ENCODE measurements around the gene DNAJC13.

The DNAJC13 gene

GRCh38 chr3:132569153-132569552 is 151.9 kb downstream of the DNAJC13 start:
- no peak for TF ChIP-seq CSDC2 (CRISPR knock-in tag; IDR thresholded peaks at IDR 0.05)
- ATAC-seq = no peak

- ATAC-seq = peak; percentile 33; the same call in 2 of the 3 replicates
- no peak for TF ChIP-seq ZC3H10 (CRISPR knock-in tag; IDR thresholded peaks at IDR 0.05)
- TF ChIP-seq, protein P1, sequence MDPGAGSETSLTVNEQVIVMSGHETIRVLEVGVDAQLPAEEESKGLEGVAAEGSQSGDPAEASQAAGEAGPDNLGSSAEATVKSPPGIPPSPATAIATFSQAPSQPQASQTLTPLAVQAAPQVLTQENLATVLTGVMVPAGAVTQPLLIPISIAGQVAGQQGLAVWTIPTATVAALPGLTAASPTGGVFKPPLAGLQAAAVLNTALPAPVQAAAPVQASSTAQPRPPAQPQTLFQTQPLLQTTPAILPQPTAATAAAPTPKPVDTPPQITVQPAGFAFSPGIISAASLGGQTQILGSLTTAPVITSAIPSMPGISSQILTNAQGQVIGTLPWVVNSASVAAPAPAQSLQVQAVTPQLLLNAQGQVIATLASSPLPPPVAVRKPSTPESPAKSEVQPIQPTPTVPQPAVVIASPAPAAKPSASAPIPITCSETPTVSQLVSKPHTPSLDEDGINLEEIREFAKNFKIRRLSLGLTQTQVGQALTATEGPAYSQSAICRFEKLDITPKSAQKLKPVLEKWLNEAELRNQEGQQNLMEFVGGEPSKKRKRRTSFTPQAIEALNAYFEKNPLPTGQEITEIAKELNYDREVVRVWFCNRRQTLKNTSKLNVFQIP (CRISPR knock-in tag; IDR thresholded peaks at IDR 0.05; ENCODE audit: borderline replicate concordance, low read depth) = no peak
- TF ChIP-seq ZFP3 (CRISPR knock-in tag; IDR thresholded peaks at IDR 0.05) = no peak
Observed at GRCh38 chr3:132569580-132569979, 152.3 kb downstream of the DNAJC13 start.

DNA sequence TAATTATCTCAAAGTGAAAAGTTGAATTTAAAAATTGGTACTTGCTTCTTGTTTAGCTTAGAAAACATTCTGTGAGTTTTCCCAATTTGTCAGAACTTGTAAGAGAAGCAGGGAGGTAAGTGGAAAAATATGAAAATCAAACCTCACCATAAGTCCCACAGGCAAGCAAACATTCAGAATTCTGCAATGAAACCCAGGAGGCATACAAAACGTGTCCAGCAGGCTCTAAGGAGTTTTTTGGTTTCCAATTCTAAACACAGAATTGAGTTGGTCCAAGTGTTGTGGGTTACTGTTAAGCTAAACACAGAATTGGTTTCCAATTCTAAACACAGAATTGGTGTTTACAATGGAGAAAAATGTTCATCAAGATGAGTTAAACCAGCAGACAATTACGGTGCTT is 152.7 kb downstream of the DNAJC13 start:
- TF ChIP-seq, protein P2, sequence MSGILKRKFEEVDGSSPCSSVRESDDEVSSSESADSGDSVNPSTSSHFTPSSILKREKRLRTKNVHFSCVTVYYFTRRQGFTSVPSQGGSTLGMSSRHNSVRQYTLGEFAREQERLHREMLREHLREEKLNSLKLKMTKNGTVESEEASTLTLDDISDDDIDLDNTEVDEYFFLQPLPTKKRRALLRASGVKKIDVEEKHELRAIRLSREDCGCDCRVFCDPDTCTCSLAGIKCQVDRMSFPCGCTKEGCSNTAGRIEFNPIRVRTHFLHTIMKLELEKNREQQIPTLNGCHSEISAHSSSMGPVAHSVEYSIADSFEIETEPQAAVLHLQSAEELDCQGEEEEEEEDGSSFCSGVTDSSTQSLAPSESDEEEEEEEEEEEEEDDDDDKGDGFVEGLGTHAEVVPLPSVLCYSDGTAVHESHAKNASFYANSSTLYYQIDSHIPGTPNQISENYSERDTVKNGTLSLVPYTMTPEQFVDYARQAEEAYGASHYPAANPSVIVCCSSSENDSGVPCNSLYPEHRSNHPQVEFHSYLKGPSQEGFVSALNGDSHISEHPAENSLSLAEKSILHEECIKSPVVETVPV (CRISPR knock-in tag; IDR thresholded peaks at IDR 0.05) = no peak
- TF ChIP-seq GLIS3 (CRISPR knock-in tag; IDR thresholded peaks at IDR 0.05) (no peak), ZFP30 (CRISPR knock-in tag; IDR thresholded peaks at IDR 0.05) (no peak), ZC3H10 (CRISPR knock-in tag; IDR thresholded peaks at IDR 0.05) (no peak), ISL1 (CRISPR knock-in tag; IDR thresholded peaks at IDR 0.05) (no peak), PATZ1 (CRISPR knock-in tag; IDR thresholded peaks at IDR 0.05; ENCODE audit: borderline replicate concordance) (no peak)
- ATAC-seq = no peak

DNA sequence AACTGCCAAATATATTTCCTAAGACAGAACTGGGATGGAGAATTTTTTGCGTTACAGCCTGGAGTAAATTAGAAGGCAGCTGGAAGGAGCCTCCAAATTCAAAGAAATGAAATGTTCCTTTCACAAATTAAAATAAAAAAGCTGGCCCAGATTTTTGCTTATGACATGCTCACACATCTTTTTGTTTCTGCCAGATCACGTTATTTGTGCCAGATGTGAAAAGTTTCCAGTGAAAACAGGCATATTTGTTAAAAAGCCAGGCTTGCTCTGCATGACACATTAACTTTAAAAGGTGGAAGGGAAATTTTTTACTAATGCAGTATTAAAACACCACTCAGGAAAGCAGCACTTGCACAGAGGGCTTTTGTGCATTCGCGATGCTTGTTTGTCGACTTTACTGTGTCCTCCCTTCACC is 156.5 kb downstream of the DNAJC13 start:
- TF ChIP-seq, protein P1 (CRISPR knock-in tag; IDR thresholded peaks at IDR 0.05; ENCODE audit: borderline replicate concordance, low read depth) = no peak
- TF ChIP-seq ZFP3 (CRISPR knock-in tag; IDR thresholded peaks at IDR 0.05) = no peak
- TF ChIP-seq ZNF70 (CRISPR knock-in tag; IDR thresholded peaks at IDR 0.05) = no peak
- no peak for TF ChIP-seq PPARA (CRISPR knock-in tag; IDR thresholded peaks at IDR 0.05; ENCODE audit: borderline replicate concordance)
- TF ChIP-seq GLIS3 (CRISPR knock-in tag; IDR thresholded peaks at IDR 0.05) = no peak
- TF ChIP-seq ISL1 (CRISPR knock-in tag; IDR thresholded peaks at IDR 0.05) = no peak
- no peak for TF ChIP-seq SNAI2 (CRISPR knock-in tag; IDR thresholded peaks at IDR 0.05)
- TF ChIP-seq CSDC2 (CRISPR knock-in tag; IDR thresholded peaks at IDR 0.05) = no peak
- TF ChIP-seq, protein P2 (CRISPR knock-in tag; IDR thresholded peaks at IDR 0.05) = no peak
- TF ChIP-seq PATZ1 (CRISPR knock-in tag; IDR thresholded peaks at IDR 0.05; ENCODE audit: borderline replicate concordance) = no peak
- ATAC-seq = no peak

- no peak for TF ChIP-seq RARB (CRISPR knock-in tag; IDR thresholded peaks at IDR 0.05)
- no peak for TF ChIP-seq ZC3H10 (CRISPR knock-in tag; IDR thresholded peaks at IDR 0.05)
- TF ChIP-seq BACH2 (CRISPR knock-in tag; IDR thresholded peaks at IDR 0.05; ENCODE audit: borderline replicate concordance) = no peak
- no peak for TF ChIP-seq GLIS3 (CRISPR knock-in tag; IDR thresholded peaks at IDR 0.05)
- no peak for TF ChIP-seq PATZ1 (CRISPR knock-in tag; IDR thresholded peaks at IDR 0.05; ENCODE audit: borderline replicate concordance)
- TF ChIP-seq, protein P2 (CRISPR knock-in tag; IDR thresholded peaks at IDR 0.05) = no peak
- ATAC-seq = no peak
Observed at GRCh38 chr3:132587401-132587800, 170.1 kb downstream of the DNAJC13 start.
